ENCODE measurements around the gene SLC9A9. TPM values are rescaled to one million over a fixed set of nuclear protein-coding genes. Genes with fewer than 3 reads are reported as not detected.

The SLC9A9 gene
- total and polyA plus RNA-seq, 4 donors = 3.3 to 15.0 (median 6.1) TPM

DNA sequence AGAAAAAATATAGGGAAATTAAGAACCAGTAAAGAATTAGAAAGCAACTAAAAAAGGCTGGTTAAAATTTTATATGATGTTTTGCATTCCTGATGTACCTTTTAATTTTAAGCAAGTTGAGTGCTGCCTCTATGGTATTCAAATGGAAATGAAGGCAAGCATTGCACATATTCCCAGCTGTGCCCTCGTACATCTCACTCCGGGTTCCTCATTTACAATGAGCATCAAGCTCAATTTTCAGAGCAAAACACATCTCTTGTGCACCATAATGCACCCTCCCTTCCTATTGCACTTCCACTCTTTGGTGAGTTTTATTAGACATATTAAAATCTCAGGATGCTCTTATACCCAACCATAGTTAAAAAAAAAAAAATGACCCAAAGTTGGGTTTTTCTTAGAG lies 460.8 kb downstream of the SLC9A9 start:
- Histone ChIP-seq H3K9me3 (ENCODE audit: control insufficient read depth in 4 of 4, low read length in 3 of 4) (no peaks in the 10 kb centered on the region), H3K4me1 (ENCODE audit: control insufficient read depth in 4 of 4, insufficient read depth in 4 of 4, low read length in 3 of 4) (no peaks in the 10 kb centered on the region), H3K27ac (ENCODE audit: low read depth in 1 of 2, low read length in 2 of 2) (no peak overlapping the region), H3K4me3 (ENCODE audit: low read depth in 1 of 3, low read length in 3 of 3) (no peak overlapping the region), H3K36me3 (ENCODE audit: control insufficient read depth in 4 of 4, insufficient read depth in 3 of 4, low read depth in 1 of 4, low read length in 3 of 4) (no peaks in the 10 kb centered on the region), H3K9ac (ENCODE audit: low read depth in 1 of 2, low read length in 2 of 2) (no peak overlapping the region), H3K27me3 (ENCODE audit: control insufficient read depth in 4 of 4, insufficient read depth in 4 of 4, low read length in 3 of 4) (no peaks in the 10 kb centered on the region)
- no peak for TF ChIP-seq GABPA (IDR thresholded peaks at IDR 0.05 in 1 of 2, conservative IDR thresholded peaks at IDR 0.05 in 1 of 2)
- no peak for TF ChIP-seq ATF3 (IDR thresholded peaks at IDR 0.05)
- TF ChIP-seq, protein P1, sequence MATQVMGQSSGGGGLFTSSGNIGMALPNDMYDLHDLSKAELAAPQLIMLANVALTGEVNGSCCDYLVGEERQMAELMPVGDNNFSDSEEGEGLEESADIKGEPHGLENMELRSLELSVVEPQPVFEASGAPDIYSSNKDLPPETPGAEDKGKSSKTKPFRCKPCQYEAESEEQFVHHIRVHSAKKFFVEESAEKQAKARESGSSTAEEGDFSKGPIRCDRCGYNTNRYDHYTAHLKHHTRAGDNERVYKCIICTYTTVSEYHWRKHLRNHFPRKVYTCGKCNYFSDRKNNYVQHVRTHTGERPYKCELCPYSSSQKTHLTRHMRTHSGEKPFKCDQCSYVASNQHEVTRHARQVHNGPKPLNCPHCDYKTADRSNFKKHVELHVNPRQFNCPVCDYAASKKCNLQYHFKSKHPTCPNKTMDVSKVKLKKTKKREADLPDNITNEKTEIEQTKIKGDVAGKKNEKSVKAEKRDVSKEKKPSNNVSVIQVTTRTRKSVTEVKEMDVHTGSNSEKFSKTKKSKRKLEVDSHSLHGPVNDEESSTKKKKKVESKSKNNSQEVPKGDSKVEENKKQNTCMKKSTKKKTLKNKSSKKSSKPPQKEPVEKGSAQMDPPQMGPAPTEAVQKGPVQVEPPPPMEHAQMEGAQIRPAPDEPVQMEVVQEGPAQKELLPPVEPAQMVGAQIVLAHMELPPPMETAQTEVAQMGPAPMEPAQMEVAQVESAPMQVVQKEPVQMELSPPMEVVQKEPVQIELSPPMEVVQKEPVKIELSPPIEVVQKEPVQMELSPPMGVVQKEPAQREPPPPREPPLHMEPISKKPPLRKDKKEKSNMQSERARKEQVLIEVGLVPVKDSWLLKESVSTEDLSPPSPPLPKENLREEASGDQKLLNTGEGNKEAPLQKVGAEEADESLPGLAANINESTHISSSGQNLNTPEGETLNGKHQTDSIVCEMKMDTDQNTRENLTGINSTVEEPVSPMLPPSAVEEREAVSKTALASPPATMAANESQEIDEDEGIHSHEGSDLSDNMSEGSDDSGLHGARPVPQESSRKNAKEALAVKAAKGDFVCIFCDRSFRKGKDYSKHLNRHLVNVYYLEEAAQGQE (IDR thresholded peaks at IDR 0.05) = no peak
- TF ChIP-seq NR2F2 (IDR thresholded peaks at IDR 0.05) = no peak
- TF ChIP-seq, protein P2, sequence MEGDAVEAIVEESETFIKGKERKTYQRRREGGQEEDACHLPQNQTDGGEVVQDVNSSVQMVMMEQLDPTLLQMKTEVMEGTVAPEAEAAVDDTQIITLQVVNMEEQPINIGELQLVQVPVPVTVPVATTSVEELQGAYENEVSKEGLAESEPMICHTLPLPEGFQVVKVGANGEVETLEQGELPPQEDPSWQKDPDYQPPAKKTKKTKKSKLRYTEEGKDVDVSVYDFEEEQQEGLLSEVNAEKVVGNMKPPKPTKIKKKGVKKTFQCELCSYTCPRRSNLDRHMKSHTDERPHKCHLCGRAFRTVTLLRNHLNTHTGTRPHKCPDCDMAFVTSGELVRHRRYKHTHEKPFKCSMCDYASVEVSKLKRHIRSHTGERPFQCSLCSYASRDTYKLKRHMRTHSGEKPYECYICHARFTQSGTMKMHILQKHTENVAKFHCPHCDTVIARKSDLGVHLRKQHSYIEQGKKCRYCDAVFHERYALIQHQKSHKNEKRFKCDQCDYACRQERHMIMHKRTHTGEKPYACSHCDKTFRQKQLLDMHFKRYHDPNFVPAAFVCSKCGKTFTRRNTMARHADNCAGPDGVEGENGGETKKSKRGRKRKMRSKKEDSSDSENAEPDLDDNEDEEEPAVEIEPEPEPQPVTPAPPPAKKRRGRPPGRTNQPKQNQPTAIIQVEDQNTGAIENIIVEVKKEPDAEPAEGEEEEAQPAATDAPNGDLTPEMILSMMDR (IDR thresholded peaks at IDR 0.05; ENCODE audit: low read depth, low read length, missing input control) = no peak
- TF ChIP-seq RAD21 (IDR thresholded peaks at IDR 0.05) = no peak
- no peak for TF ChIP-seq EGR1 (IDR thresholded peaks at IDR 0.05; ENCODE audit: low read depth in 2 of 2)
- TF ChIP-seq HNF4G (IDR thresholded peaks at IDR 0.05) = no peak
- no peak for TF ChIP-seq TAF1 (conservative IDR thresholded peaks at IDR 0.05)
- no peak for TF ChIP-seq FOXA2 (IDR thresholded peaks at IDR 0.05)
- no peak for TF ChIP-seq HNF4A (conservative IDR thresholded peaks at IDR 0.05)
- TF ChIP-seq, protein P3, sequence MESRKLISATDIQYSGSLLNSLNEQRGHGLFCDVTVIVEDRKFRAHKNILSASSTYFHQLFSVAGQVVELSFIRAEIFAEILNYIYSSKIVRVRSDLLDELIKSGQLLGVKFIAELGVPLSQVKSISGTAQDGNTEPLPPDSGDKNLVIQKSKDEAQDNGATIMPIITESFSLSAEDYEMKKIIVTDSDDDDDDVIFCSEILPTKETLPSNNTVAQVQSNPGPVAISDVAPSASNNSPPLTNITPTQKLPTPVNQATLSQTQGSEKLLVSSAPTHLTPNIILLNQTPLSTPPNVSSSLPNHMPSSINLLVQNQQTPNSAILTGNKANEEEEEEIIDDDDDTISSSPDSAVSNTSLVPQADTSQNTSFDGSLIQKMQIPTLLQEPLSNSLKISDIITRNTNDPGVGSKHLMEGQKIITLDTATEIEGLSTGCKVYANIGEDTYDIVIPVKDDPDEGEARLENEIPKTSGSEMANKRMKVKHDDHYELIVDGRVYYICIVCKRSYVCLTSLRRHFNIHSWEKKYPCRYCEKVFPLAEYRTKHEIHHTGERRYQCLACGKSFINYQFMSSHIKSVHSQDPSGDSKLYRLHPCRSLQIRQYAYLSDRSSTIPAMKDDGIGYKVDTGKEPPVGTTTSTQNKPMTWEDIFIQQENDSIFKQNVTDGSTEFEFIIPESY (IDR thresholded peaks at IDR 0.05) = no peak
- TF ChIP-seq SP1 (IDR thresholded peaks at IDR 0.05) = no peak
- no peak for TF ChIP-seq MAX (IDR thresholded peaks at IDR 0.05)
- no peak for TF ChIP-seq JUND (IDR thresholded peaks at IDR 0.05)
- no peak for TF ChIP-seq FOXA1 (IDR thresholded peaks at IDR 0.05)
- no peak for TF ChIP-seq YY1 (IDR thresholded peaks at IDR 0.05)
- no peak for DNase-seq (ENCODE audit: low spot score)
- 80% methylated on average over 2 of the region's 2 CpGs for WGBS

DNA sequence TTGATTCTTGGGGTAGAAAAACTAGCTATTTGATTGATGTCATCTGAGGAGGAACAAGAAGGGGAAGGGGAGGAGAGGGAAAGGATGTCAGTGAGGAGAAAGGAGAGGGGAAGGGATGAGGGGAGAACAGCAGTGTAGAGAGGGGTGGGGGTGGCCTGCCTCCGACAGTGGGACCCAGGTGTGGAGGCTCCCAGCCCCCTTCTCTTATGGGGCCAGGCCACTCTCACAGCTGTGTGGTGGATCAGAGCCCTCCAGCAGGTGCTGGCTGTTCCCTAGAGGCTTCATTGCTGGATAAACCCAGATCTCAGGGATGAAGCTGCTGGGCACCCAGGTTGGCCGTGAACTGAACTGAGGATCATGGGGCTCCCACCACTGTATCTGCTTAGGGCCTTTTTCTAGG lies 464.2 kb downstream of the SLC9A9 start:
- no peak overlapping the region for H3K27ac ChIP-seq (ENCODE audit: low read depth in 1 of 2, low read length in 2 of 2)
- WGBS = 83% methylated on average over 2 of the region's 2 CpGs

More for the DNA sequence above, 464.2 kb downstream of the SLC9A9 start:
- H3K27me3 ChIP-seq (ENCODE audit: control insufficient read depth in 4 of 4, insufficient read depth in 4 of 4, low read length in 3 of 4) = no peaks in the 10 kb centered on the region
- H3K4me3 ChIP-seq (ENCODE audit: low read depth in 1 of 3, low read length in 3 of 3) = no peak overlapping the region
- H3K9me3 ChIP-seq (ENCODE audit: control insufficient read depth in 4 of 4, low read length in 3 of 4) = no peaks in the 10 kb centered on the region
- no peaks in the 10 kb centered on the region for H3K36me3 ChIP-seq (ENCODE audit: control insufficient read depth in 4 of 4, insufficient read depth in 3 of 4, low read depth in 1 of 4, low read length in 3 of 4)
- H3K4me1 ChIP-seq (ENCODE audit: control insufficient read depth in 4 of 4, insufficient read depth in 4 of 4, low read length in 3 of 4) = no peaks in the 10 kb centered on the region
- TF ChIP-seq FOXA1 (IDR thresholded peaks at IDR 0.05) = no peak
- H3K9ac ChIP-seq (ENCODE audit: low read depth in 1 of 2, low read length in 2 of 2) = no peak overlapping the region
- no peak for DNase-seq (ENCODE audit: low spot score)
